Inflammatory macrophage treated with lipopolysaccharide for 1 hour (primary cell): ENCODE data around the gene GNL2.
"Not testable (repeated sequence)": the region's sequence is repeated elsewhere in the genome, so short reads cannot be mapped to it uniquely, and the experiment has no call there.

Experiments
- DNase-seq, 2 donors: peaks; one replicate each; pipeline ENCODE4 v3.0.0-alpha.2; 2020 to 2022

The GNL2 gene

GRCh38 chr1:37606481-37607263 is 10.9 kb upstream of the GNL2 start:
- DNase-seq = peak; percentile 49 to 69

- DNase-seq = no peak
Measured at GRCh38 chr1:37605806-37606474, 10.2 kb upstream of the GNL2 start.

GRCh38 chr1:37605061-37605650 is 9.4 kb upstream of the GNL2 start:
- DNase-seq = no peak

- DNase-seq = peak; percentile 31 to 54
Measured at GRCh38 chr1:37602750-37603694, 7.3 kb upstream of the GNL2 start.

GRCh38 chr1:37601441-37601840 is 5.7 kb upstream of the GNL2 start:
- DNase-seq = no peak

- DNase-seq = no peak
Measured at GRCh38 chr1:37599940-37600339, 4.2 kb upstream of the GNL2 start.

GRCh38 chr1:37596182-37596667 is 488 bp upstream of the GNL2 start:
- no peak for DNase-seq

GRCh38 chr1:37593726-37594125 is 2.0 kb downstream of the GNL2 start:
- no peak for DNase-seq

- DNase-seq = no peak
Measured at GRCh38 chr1:37588939-37589338, 6.8 kb downstream of the GNL2 start.

- not testable (repeated sequence) for DNase-seq
Measured at GRCh38 chr1:37584544-37584943, 11.2 kb downstream of the GNL2 start.

- no peak for DNase-seq
Measured at GRCh38 chr1:37575692-37576091, 20.0 kb downstream of the GNL2 start.

GRCh38 chr1:37574834-37575480 is 20.8 kb downstream of the GNL2 start:
- DNase-seq = no peak

GRCh38 chr1:37570528-37571334 is 25.0 kb downstream of the GNL2 start:
- no peak for DNase-seq

- no peak for DNase-seq
Measured at GRCh38 chr1:37567023-37567422, 28.7 kb downstream of the GNL2 start.

GRCh38 chr1:37564892-37565291 is 30.8 kb downstream of the GNL2 start:
- DNase-seq = no peak

GRCh38 chr1:37562984-37563383 is 32.8 kb downstream of the GNL2 start:
- DNase-seq = no peak

GRCh38 chr1:37561133-37562132 is 34.3 kb downstream of the GNL2 start:
- peak in 1 of 2 donors; percentile 4 for DNase-seq

- DNase-seq = no peak
Measured at GRCh38 chr1:37560401-37561132, 35.2 kb downstream of the GNL2 start.

- DNase-seq = not testable (repeated sequence)
Measured at GRCh38 chr1:37559957-37560379, 35.8 kb downstream of the GNL2 start.
